ENCODE data around the gene MGLL. TPM values are rescaled to one million over a fixed set of nuclear protein-coding genes. Genes with fewer than 3 reads are reported as not detected.

The MGLL gene
- total RNA-seq, 4 donors from 2014 or later = 36.7 to 146 (median 73.5) TPM

DNA sequence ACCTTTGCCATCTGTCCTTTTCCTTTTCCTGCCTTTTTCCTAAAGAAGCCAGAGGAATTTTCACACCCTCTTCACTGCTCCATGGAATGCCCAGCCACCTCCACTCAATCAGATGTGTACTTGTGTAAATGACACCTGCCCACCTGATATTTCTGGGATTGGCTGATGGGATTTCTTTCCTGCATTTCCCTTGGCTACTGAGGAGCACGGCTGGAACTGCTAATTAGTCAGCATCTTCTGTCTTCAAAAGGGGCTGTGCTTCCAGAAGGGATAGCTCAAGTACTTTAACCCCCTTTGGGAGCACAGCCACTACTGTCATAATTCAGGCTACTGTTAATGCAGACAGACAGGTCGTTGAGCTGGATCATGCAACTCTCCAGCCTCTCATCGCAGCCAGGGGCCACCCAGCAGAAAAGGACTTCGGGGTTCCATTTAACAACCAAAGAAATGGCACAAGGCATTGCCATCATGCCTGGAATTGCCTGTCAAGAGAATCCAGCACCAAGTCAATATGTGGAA lies 38.6 kb downstream of the MGLL start:
- WGBS, 2 donors = 76 to 79% methylated on average over 4 of the region's 4 CpGs

DNA sequence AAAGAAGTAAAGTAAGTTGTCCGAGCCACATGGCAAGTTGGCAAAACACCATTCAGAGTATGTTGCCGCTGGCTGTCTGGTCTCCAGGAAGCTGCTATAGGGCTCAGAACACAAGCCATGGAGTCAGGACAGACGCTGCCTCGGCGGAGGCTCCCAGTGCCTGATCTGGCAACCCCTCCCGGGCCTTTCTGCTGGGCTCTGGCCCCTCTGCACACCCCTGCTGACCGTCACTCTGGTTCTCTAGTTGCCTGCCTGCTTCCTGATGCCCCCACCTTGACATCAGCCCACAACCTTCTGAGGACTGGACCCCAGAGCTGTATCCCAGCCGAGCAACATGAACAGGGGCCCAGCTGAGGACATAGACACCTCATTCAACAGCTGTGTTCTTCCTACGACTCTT lies 39.1 kb downstream of the MGLL start:
- Histone ChIP-seq H3K27me3 (no peaks in the 10 kb centered on the region), H3K27ac (no peak overlapping the region), H3K4me3 (no peak overlapping the region), H3K4me1 (peaks cover 13 to 73% (median 29%) of the 10 kb centered on the region in 3 donors), H3K36me3 (peaks cover 0 to 66% (median 0%) of the 10 kb centered on the region in 3 donors), H3K9me3 (no peaks in the 10 kb centered on the region)
- no peak for DNase-seq
- intact Hi-C loops (cut with DNase I) = no loop called here
- TF ChIP-seq POLR2A (IDR thresholded peaks at IDR 0.05) = no peak
- TF ChIP-seq, protein P1, sequence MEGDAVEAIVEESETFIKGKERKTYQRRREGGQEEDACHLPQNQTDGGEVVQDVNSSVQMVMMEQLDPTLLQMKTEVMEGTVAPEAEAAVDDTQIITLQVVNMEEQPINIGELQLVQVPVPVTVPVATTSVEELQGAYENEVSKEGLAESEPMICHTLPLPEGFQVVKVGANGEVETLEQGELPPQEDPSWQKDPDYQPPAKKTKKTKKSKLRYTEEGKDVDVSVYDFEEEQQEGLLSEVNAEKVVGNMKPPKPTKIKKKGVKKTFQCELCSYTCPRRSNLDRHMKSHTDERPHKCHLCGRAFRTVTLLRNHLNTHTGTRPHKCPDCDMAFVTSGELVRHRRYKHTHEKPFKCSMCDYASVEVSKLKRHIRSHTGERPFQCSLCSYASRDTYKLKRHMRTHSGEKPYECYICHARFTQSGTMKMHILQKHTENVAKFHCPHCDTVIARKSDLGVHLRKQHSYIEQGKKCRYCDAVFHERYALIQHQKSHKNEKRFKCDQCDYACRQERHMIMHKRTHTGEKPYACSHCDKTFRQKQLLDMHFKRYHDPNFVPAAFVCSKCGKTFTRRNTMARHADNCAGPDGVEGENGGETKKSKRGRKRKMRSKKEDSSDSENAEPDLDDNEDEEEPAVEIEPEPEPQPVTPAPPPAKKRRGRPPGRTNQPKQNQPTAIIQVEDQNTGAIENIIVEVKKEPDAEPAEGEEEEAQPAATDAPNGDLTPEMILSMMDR (IDR thresholded peaks at IDR 0.05) = no peak
- WGBS, 2 donors = 78 to 90% methylated on average over 9 of the region's 9 CpGs

More for the DNA sequence above, 38.6 kb downstream of the MGLL start:
- DNase-seq = no peak
- H3K27ac ChIP-seq = no peak overlapping the region
- no peaks in the 10 kb centered on the region for H3K27me3 ChIP-seq
- intact Hi-C loops (cut with DNase I) = no loop called here
- no peak overlapping the region for H3K4me3 ChIP-seq
- H3K36me3 ChIP-seq = peaks cover 0 to 71% (median 0%) of the 10 kb centered on the region in 3 donors
- H3K9me3 ChIP-seq = no peaks in the 10 kb centered on the region
- H3K4me1 ChIP-seq = peaks cover 13 to 78% (median 29%) of the 10 kb centered on the region in 3 donors
- TF ChIP-seq POLR2A (IDR thresholded peaks at IDR 0.05) = no peak
- TF ChIP-seq, protein P1 (IDR thresholded peaks at IDR 0.05) = no peak

DNA sequence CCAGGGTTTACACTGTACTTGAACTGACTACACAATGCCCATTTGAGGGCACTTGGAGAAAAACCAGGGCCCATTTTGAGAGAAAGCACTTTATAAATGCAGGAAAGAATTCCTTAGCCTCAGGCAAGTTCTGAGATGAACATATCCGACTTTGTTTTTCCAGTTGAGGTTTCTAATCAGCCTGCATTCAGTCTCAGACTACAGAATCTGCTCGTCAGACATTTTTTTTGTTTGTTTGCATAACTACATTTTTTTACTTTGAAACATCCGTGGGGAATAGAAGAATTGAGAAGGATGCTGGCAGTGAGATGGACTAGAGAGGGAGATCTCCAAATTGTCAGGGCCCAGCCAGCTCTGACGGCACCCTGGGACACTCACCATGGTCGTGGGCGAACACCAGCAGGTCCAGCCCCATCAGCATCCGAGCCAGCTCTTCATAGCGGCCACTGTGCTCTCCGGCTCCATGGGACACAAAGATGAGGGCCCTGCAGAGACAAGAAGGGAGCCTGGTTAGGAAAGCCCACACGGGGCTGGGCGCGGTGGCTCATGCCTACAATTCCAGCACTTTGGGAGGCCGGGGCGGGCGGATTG lies 40.8 kb downstream of the MGLL start:
- intact Hi-C loops (cut with DNase I) = no loop called here
- TF ChIP-seq, protein P1 (IDR thresholded peaks at IDR 0.05) = no peak
- no peak for TF ChIP-seq POLR2A (IDR thresholded peaks at IDR 0.05)
- WGBS, 2 donors = 38 to 56% methylated on average over 4 to 9 of the region's 15 CpGs

DNA sequence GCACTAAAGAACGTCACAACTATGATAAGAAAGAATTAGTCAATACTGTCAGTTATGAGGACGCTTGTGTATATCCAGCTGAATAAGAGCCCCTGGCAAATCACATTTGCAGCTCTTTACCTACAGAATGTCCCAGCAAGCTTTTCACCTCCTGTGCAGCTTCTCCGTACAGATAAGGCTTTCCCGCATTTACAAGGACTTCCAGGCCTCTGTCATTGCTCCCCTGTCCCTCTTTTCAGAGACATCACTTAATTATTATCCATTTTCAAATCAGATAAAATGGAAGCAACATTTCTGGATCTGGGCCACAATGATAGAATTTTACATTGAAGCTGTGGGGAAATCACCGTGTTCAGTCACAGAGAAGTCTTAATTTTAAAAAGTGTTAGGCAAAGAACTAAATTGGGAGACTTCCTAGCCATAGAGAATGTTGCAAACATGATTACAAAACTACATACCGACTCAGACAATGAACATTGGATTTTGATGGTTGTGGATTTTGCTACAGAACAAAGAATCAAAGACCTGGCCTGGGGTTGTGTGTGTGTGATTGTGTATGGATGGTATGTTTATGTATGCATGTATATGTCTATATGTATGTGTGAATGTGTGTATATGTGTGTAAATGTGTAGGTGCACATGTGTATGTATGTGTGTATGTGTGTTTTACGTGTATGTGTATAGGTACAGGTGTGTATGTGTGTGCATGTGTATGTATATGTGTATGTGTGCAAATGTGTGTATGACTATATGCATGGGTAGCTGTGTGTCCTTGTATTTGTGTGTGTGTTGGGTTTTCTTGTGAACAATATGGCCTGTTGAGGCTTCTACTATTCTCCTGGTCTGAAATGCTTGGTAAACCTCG lies 41.5 kb downstream of the MGLL start:
- Histone ChIP-seq H3K4me3 (no peak overlapping the region), H3K4me1 (peaks cover 12 to 65% (median 21%) of the 10 kb centered on the region in 3 donors), H3K27me3 (no peaks in the 10 kb centered on the region), H3K36me3 (peaks cover 0 to 55% (median 0%) of the 10 kb centered on the region in 3 donors), H3K9me3 (peaks cover 0 to 7% (median 0%) of the 10 kb centered on the region in 3 donors), H3K27ac (peak overlapping the region in 3 of 4 donors; percentile 60 to 68 (median 61))
- intact Hi-C loops (cut with DNase I) = no loop called here
- 67 to 74% methylated on average over 8 of the region's 8 CpGs for WGBS, 2 donors
- DNase-seq = no peak
- TF ChIP-seq POLR2A (IDR thresholded peaks at IDR 0.05) = no peak
- TF ChIP-seq, protein P1 (IDR thresholded peaks at IDR 0.05) = no peak

More for the DNA sequence above, 40.8 kb downstream of the MGLL start:
- Histone ChIP-seq H3K27me3 (no peaks in the 10 kb centered on the region), H3K4me3 (no peak overlapping the region), H3K36me3 (peaks cover 0 to 59% (median 0%) of the 10 kb centered on the region in 3 donors), H3K4me1 (peaks cover 13 to 65% (median 19%) of the 10 kb centered on the region in 3 donors), H3K9me3 (peaks cover 0 to 7% (median 0%) of the 10 kb centered on the region in 3 donors), H3K27ac (peak overlapping the region in 3 of 4 donors; percentile 60 to 68 (median 61))
- DNase-seq = no peak

All from esophagus squamous epithelium (tissue), 5 donors.